ENCODE data around the gene MYO7B.

DNA sequence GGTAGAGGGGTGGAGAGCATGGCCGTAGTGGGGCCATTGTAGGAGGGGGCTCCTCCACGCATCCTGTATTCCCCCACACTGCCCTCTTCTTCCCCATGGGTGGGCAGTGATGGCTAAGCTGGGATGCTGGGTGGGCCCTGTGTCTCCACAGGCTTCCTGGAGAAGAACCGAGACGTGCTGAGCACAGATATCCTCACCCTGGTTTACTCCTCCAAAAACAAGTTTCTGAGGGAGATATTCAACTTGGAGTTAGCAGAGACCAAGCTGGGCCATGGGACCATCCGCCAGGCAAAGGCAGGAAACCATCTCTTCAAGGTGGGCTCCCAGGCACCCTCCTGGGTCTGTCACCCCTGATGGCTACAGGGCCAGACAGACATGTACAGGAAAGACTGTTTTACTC is 52.8 kb downstream of the MYO7B start:
- no peak for TF ChIP-seq POLR2A (IDR thresholded peaks at IDR 0.05)
- TF ChIP-seq, protein P1, sequence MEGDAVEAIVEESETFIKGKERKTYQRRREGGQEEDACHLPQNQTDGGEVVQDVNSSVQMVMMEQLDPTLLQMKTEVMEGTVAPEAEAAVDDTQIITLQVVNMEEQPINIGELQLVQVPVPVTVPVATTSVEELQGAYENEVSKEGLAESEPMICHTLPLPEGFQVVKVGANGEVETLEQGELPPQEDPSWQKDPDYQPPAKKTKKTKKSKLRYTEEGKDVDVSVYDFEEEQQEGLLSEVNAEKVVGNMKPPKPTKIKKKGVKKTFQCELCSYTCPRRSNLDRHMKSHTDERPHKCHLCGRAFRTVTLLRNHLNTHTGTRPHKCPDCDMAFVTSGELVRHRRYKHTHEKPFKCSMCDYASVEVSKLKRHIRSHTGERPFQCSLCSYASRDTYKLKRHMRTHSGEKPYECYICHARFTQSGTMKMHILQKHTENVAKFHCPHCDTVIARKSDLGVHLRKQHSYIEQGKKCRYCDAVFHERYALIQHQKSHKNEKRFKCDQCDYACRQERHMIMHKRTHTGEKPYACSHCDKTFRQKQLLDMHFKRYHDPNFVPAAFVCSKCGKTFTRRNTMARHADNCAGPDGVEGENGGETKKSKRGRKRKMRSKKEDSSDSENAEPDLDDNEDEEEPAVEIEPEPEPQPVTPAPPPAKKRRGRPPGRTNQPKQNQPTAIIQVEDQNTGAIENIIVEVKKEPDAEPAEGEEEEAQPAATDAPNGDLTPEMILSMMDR (IDR thresholded peaks at IDR 0.05) = no peak

All from stomach (tissue), 4 donors.